ENCODE data around the gene BMP2.
A peak's percentile ranks its signal among the peaks of the same experiment; 100 is the strongest.

BMP2 gene

GRCh38 chr20:6767536-6768227, at the start of gene BMP2:
Gene BMP2, plus strand, starts transcription at chr20:6767686. Its CDS starts 2,441 bp downstream, at chr20:6770127.
- peak; percentile 64 for DNase-seq

- DNase-seq: no peak
Measured at GRCh38 chr20:6718662-6719368, 48.7 kb upstream of the BMP2 start.

GRCh38 chr20:6719369-6719721, 48.1 kb upstream of the BMP2 start:
- DNase-seq: no peak

DNA sequence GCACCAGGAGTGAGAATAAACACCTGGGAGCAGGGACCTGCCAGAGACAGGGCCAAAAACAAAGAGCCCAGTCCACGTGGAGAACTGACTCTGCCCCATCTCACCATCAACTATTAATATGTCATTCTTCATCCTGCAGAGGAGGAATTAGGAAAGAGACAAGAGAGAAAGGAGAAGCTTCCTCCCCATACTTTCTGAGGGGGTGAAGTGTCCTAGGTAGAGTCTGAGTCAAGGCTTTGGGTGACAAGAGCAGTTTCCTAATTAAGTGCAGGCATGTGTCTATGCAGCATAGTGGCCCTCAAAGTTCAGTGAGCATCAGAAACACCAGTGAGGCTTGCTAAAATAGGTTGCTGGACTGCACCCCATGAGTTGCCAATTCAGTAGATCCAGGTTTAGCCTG, 40.7 kb upstream of the BMP2 start:
- DNase-seq: no peak

DNA sequence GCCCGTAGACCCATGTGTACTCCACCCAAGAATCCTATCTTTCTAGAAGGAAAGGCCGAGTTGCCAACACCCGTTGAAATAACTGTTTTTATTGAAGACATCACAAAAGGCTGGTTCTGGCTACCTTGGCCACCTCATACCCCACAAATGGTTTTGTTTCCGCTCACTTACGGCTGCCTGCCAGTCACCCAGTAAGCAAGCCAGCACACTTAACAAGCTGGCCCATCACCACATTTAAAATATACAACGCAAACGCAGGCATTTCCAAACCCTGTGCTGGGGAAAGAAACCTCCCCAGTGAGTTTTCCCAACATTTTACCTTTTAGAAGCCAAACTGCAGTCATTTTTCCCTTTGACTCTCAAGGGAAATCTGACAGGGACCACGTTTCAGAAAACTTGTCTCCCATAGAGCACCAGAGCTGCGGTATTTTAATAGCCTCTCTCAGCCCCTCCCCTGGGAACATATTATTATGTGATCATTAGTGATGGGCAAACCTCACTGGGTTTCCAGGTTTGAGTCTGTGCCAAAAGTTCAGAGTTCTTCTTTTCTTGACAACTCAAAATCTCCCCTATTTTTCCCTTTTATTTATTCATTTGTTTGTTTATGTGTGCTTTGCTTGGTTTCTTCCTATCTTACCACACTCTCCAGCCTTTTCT, 36.7 kb upstream of the BMP2 start:
- DNase-seq: no peak

GRCh38 chr20:6732001-6732447, 35.5 kb upstream of the BMP2 start:
- DNase-seq: no peak

DNA sequence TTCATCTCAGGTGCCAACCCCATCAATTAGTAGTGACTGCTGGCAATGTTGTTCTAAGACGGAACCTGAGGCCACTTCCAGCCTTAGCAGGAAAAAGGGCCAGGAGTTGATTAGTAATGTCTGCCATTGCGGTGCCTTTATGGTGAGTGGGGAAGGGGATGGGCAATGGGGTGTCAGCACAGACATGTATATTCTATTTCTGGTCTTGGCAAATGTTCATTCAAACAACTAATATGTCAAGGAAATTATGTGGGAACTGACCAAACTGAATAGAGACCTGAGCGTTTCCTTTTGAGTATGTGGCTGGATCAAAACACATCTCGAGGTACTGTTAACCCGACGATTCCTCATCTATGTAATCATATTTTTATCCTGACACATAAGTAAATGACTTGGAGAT, 34.6 kb upstream of the BMP2 start:
- DNase-seq: no peak

- no peak for DNase-seq
Measured at GRCh38 chr20:6733965-6734364, 33.5 kb upstream of the BMP2 start.

- DNase-seq: no peak
Measured at GRCh38 chr20:6735942-6736845, 31.3 kb upstream of the BMP2 start.

DNA sequence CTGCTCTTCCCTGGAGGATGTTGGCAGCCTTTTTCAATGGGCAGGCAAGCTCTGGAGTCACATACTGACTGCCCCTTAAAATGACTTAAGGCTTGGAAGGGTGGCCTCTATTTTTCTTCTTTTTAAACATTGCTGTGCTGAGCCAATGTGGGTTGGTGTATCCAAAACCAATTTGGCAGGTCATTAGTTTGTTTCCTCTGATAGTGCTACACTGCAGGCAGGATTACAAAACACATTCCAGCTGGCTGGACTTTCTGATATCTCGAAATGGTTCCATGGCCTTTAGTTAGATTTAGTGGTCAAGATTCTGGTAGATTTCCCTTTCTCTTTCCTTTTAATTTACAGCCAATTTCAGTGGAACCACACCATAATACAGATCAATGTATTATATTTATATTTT, 28.1 kb upstream of the BMP2 start:
- DNase-seq: no peak

- no peak for DNase-seq
Measured at GRCh38 chr20:6740096-6740495, 27.4 kb upstream of the BMP2 start.

DNA sequence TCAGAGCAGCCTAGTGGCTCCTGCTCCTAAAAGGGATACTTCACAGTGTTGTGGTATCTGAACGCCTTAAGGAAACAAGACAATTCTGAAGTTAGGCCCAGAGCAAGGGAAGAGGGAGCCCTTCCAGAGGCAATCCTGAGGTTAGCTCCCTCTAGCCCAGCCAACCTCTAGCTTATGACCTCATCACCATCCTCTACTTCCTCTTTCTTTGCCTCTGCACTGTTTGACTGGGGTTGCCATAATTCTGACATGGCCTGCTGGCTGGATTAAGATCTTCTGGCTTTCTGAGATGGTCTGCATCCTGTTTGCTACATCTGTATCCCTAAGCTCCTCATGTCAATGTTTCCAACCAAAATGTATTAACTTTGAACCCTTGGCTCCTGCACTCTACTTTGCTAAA, 23.3 kb upstream of the BMP2 start:
- DNase-seq: no peak

GRCh38 chr20:6744805-6745204, 22.7 kb upstream of the BMP2 start:
- DNase-seq: no peak

DNA sequence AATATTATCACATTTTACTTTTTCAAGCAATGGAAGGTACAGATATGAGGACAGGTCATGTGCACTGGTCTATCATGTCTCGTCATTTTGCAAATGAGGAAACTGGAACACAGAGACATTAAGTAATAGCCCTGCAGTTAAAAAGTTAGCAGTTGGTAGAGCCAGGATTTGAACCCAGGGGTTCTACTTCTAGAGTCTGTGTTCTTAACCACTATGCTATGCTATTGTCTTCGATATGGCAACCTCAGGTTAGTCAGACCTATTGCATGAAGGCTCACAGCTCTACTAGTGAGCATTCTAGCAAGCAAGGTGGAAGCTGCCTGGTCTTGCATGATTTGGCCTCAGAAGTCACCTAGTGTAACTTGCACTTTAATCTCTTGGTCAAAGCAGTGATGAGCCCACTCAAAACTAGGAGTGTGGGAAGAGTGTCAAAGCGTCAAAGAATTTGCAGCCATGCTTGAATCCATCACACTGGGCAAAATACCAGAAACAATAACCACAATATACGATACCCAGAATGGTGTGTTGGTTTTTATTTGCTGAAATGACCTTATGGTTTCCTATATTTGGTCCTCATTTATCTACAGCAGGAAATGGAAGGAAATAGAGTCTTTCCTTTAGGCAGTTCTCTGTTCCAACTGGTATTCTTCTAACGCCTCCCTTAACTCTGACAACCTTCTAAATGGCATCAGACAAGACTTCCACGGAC, 20.4 kb upstream of the BMP2 start:
- DNase-seq: no peak

GRCh38 chr20:6750438-6750837, 17.0 kb upstream of the BMP2 start:
- no peak for DNase-seq

DNA sequence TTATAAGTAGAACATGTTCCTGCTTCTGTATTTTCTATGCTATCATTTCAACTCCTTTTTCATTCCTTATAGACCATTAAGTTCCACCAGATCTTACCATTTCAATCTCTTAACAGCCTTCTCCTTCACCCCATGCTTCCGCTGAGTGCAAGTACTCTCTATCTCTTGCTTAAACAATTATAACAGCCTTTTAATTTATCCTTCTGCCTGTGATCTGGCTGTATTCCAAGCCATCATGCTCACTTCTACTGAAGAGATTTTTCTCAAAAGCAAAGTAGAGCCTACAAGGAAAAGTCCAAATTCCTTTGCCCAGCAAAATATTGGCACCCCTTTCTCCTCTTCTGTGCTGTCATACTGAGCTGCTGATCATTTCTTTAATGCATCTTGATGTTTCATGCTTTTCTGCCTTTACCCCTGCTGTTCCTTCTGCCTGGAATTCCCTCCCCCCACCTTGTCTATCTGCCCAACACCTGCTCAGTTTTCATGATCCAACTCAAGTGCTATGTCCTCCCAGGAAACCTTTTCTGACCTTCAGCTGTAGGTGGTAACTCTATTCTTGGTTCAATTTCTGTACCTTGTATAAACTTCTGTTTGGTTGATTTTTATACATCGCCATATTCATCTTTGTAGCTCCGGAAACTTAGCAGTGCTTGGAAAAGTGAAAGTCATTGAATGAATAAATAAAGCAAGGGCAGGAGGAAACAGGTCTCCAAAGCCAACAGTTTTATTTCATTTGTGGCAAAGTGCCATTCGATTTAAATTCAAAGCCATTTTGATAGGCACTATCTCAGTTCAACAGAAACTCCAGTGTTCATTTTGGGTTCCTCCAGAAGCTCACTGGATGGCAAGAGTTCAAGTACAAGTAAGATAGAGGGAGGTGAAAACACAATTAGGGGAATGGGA, 10.5 kb upstream of the BMP2 start:
- DNase-seq: peak; percentile 65

- DNase-seq: no peak
Measured at GRCh38 chr20:6764619-6765018, 2.9 kb upstream of the BMP2 start.

DNA sequence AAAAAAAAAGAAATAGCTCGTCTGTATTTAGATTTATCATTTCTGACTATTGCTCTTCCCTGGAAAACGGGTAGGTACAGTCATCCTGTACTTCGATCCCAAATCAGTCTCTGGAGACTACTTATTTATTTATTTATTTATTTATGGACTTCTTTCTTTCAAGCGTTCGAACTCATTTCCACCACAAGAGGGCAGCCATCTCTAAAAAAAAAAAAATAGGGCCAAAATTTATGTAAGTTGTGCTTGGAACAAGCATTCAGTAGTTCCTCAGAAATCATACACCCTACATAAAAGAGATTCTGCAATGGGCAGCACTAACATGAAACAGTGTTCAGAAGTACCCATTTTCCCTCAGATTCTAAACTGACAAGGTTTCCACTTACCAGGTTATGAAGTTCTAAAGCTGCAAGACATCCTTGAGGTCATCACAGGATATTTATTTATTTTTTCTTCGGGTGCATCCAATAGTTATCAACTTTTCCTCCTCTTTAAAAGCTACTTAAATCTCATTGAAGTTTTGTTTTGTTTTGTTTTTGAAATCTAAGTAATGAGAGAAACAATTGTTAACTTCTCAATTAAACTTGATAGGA, 1.9 kb upstream of the BMP2 start:
- DNase-seq: peak; percentile 84

DNA sequence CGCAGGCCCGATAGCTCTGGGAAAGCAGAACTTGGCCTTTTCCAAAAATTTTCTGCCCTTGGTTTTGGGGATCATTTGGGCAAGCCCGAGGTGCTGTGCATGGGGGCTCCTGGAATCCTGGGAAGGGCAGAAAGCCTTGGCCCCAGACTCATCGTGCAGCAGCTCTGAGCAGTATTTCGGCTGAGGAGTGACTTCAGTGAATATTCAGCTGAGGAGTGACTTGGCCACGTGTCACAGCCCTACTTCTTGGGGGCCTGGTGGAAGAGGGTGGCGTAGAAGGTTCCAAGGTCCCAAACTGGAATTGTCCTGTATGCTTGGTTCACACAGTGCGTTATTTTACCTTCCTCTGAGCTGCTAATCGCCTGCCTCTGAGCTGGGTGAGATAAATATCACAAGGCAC, 1.1 kb upstream of the BMP2 start:
- no peak for DNase-seq

- no peak for DNase-seq
Measured at GRCh38 chr20:6767126-6767535, 355 bp upstream of the BMP2 start.

All from NCI-H1092 treated with DMSO at 0.1 percent for 48 hours (cell line).